Activated naive CD8-positive, alpha-beta T cell (primary cell): Measurements from ENCODE around the gene NDUFB4.
"Not testable (repeated sequence)": the region's sequence is repeated elsewhere in the genome, so short reads cannot be mapped to it uniquely, and the experiment has no call there.

Source experiments
- H3K27ac Mint-ChIP-seq: one replicate; pipeline ENCODE4 v1.8.0; 2021; ENCODE audit warnings: mixed read lengths
- H3K27me3 Mint-ChIP-seq: one replicate; pipeline ENCODE4 v1.8.0; 2021; ENCODE audit warnings: mixed read lengths
- H3K36me3 Mint-ChIP-seq: one replicate; pipeline ENCODE4 v1.8.0; 2021; ENCODE audit warnings: mixed read lengths
- H3K4me1 Mint-ChIP-seq: one replicate; pipeline ENCODE4 v1.8.0; 2021; ENCODE audit warnings: low read depth, mixed read lengths
- H3K4me3 Mint-ChIP-seq: one replicate; pipeline ENCODE4 v1.8.0; 2021; ENCODE audit warnings: mild to moderate bottlenecking, mixed read lengths
- H3K9me3 Mint-ChIP-seq: one replicate; pipeline ENCODE4 v1.8.0; 2021; ENCODE audit warnings: low read depth, mixed read lengths

The NDUFB4 gene

GRCh38 chr3:120604784-120605183 is 8.6 kb downstream of the NDUFB4 start:
- Mint-ChIP-seq H3K4me3 (no peak overlapping the region), H3K4me1 (peaks cover 8% of the 10 kb centered on the region), H3K27me3 (no peaks in the 10 kb centered on the region), H3K36me3 (peaks cover 4% of the 10 kb centered on the region), H3K9me3 (no peaks in the 10 kb centered on the region), H3K27ac (no peak overlapping the region)

DNA sequence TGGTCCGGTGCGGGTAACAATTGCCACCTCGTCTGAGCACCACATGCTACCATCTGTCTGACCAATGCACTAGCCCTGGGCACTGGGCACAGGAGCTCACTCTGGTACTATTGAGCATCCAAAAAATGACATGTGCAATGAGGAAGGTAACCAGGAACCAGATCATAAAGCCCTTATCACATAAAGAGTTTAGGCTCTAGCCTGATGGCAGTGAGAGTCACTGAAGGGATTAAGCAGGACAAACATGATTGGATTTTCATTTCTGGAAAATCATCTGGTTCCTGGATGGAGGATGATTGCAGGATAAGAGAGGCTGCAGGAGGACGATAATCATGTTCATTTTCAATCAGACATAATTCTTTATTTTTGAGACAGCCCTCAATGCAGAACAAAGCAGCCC is 12.4 kb downstream of the NDUFB4 start:
- no peak overlapping the region for H3K4me3 Mint-ChIP-seq
- H3K36me3 Mint-ChIP-seq: peaks cover 3% of the 10 kb centered on the region
- no peak overlapping the region for H3K27ac Mint-ChIP-seq
- H3K9me3 Mint-ChIP-seq: no peaks in the 10 kb centered on the region
- H3K27me3 Mint-ChIP-seq: no peaks in the 10 kb centered on the region
- H3K4me1 Mint-ChIP-seq: no peaks in the 10 kb centered on the region

GRCh38 chr3:120614765-120615164 is 18.6 kb downstream of the NDUFB4 start:
- no peak overlapping the region for H3K4me3 Mint-ChIP-seq
- H3K27ac Mint-ChIP-seq: no peak overlapping the region
- no peaks in the 10 kb centered on the region for H3K27me3 Mint-ChIP-seq
- no peaks in the 10 kb centered on the region for H3K9me3 Mint-ChIP-seq
- H3K36me3 Mint-ChIP-seq: peaks cover 3% of the 10 kb centered on the region
- H3K4me1 Mint-ChIP-seq: no peaks in the 10 kb centered on the region

DNA sequence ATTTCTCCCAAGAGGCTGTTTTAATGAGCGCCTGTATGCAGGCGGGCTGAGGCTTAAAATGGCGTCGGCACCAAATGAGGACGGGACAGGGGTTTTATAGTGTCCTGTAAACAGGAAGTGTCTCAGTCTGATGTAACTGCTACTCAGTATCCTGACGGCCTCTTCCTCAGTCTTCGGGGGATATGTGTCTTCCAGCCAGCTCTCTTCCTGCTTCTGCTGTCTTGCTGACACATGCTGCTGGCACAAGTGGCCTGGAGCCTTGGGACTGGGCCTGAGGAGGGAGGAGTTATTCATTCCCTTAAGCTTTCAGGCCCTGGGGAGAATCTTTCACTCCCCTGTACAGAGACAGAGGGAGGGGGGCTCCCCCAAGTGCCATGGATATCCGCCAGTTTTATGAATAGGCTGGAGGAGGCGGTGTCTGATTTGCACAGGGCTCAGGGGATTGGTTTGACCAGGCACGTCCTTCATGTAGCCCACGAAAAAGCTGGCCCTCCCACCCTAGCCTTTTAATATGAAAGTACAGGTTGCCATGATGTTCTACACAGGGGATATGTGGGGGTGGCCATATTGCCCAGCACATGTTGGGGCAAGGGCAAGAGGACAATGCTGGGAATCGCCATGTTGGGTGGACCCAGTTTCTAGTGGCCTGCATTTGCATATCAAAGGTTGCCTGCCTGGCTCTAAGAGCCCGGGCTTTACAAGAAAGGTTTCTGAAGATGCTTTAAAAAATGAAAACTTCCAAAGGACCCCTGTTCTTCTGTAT is 19.9 kb downstream of the NDUFB4 start:
- no peaks in the 10 kb centered on the region for H3K9me3 Mint-ChIP-seq
- H3K4me3 Mint-ChIP-seq: no peak overlapping the region
- no peaks in the 10 kb centered on the region for H3K27me3 Mint-ChIP-seq
- H3K4me1 Mint-ChIP-seq: no peaks in the 10 kb centered on the region
- H3K36me3 Mint-ChIP-seq: no peaks in the 10 kb centered on the region
- no peak overlapping the region for H3K27ac Mint-ChIP-seq

DNA sequence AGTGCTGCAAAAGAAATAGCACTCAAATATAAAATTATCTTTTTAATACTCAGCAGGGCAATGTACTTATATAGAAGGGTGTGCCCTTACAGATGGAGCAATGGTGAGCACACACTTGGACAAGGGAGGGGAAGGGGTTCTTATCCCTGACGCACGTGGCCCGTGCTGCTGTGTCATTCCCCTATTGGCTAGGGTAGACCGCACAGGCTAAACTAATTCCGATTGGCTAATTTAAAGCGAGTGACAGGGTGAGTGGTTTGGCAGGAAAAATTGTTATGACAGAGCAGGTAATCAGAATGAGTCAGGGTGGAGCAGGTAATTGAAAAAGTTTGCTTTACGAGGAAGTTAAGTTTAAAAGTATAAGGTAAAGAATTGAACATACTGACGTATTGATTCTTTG is 20.6 kb downstream of the NDUFB4 start:
- not testable (repeated sequence) for H3K4me3 Mint-ChIP-seq, H3K9me3 Mint-ChIP-seq, H3K27me3 Mint-ChIP-seq, H3K36me3 Mint-ChIP-seq, H3K27ac Mint-ChIP-seq, H3K4me1 Mint-ChIP-seq

GRCh38 chr3:120622457-120622856 is 26.3 kb downstream of the NDUFB4 start:
- no peaks in the 10 kb centered on the region for H3K27me3 Mint-ChIP-seq
- H3K4me1 Mint-ChIP-seq: no peaks in the 10 kb centered on the region
- H3K36me3 Mint-ChIP-seq: peaks cover 7% of the 10 kb centered on the region
- H3K4me3 Mint-ChIP-seq: no peak overlapping the region
- peaks cover 9% of the 10 kb centered on the region for H3K9me3 Mint-ChIP-seq
- no peak overlapping the region for H3K27ac Mint-ChIP-seq

DNA sequence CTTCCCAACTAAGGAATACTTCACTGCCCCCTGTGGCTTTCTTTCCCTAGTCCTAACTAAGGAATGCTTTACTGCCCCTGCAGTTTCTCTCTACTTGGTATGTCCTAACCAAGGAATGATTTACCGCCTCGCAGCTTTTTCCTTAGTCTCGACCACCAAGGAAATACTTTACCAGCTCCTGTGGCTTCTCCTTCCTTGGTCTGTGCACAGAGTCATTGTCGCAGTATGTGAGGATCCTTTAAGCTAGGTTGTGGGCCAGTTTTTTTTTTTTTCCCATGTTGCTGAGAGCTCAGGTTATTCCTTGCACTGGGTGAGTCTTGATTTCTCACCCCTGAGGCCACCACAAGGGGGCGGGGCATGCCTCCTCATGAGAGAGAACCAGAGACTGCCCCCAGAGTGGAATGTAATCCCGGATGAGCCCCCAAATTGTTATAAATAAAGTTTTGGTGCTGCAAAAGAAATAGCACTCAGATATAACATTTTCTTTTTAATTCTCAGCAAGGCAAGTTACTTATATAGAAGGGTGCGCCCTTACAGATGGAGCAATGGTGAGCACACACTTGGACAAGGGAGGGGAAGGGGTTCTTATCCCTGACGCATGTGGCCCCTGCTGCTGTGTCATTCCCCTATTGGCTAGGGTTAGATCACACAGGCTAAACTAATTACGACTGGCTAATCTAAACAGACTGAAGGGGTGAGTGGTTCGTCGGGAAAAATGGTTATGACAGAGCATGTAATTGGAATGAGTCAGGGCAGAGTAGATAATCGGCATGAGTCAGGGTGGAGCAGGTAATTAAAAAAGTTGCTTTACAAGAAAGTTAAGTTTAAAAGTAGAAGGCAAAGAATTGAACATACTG is 27.0 kb downstream of the NDUFB4 start:
- H3K27me3 Mint-ChIP-seq: no peaks in the 10 kb centered on the region
- no peak overlapping the region for H3K4me3 Mint-ChIP-seq
- peaks cover 9% of the 10 kb centered on the region for H3K36me3 Mint-ChIP-seq
- no peaks in the 10 kb centered on the region for H3K4me1 Mint-ChIP-seq
- peaks cover 9% of the 10 kb centered on the region for H3K9me3 Mint-ChIP-seq
- no peak overlapping the region for H3K27ac Mint-ChIP-seq

GRCh38 chr3:120623727-120624093 is 27.6 kb downstream of the NDUFB4 start:
- Mint-ChIP-seq H3K36me3 (peaks cover 10% of the 10 kb centered on the region), H3K27me3 (no peaks in the 10 kb centered on the region), H3K4me3 (no peak overlapping the region), H3K9me3 (peaks cover 9% of the 10 kb centered on the region), H3K4me1 (no peaks in the 10 kb centered on the region), H3K27ac (no peak overlapping the region)

DNA sequence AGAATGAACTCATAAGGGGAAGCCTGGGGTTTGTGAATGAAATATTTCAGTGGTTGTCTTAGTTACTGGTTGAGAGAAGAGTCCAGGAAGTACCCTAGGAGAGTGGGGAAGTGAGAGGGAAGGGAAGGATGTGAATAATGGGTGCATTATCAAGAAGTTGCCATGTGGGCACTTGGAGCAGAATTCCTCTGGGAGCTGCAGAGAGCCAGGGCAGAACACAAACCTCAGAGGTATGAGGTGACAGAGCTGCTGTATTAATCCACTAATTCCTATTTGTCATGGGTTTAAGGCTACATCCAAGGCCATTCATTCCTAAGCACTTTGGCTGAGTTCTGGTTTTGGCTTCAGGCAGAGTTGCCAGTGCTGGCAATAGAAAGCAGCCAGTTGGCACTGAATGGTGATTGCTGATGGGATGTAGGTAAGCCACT is 29.0 kb downstream of the NDUFB4 start:
- Mint-ChIP-seq H3K36me3 (peaks cover 15% of the 10 kb centered on the region), H3K27ac (no peak overlapping the region), H3K4me1 (no peaks in the 10 kb centered on the region), H3K9me3 (peaks cover 9% of the 10 kb centered on the region), H3K27me3 (no peaks in the 10 kb centered on the region), H3K4me3 (no peak overlapping the region)

DNA sequence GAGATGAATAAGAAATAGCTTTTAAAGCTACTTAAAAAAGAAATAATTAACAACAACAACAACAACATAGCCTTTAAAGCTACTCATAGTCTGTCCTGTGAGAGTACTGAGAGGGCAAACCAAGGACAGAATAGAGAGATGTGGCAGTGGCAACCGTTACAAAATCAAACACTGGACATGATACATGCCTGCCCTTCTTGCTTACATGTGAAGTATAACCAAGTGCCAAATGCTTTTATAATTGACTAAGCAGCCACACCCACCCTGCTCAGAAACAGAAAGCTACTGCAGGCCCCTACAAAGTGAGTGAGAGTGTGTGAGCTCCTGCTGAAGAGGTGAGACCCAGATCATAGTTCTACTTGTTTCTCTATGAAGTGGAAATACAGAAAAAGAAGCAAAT is 38.4 kb downstream of the NDUFB4 start:
- no peak overlapping the region for H3K27ac Mint-ChIP-seq
- H3K9me3 Mint-ChIP-seq: peaks cover 5% of the 10 kb centered on the region
- H3K4me3 Mint-ChIP-seq: no peak overlapping the region
- peaks cover under 1% of the 10 kb centered on the region for H3K4me1 Mint-ChIP-seq
- peaks cover 14% of the 10 kb centered on the region for H3K36me3 Mint-ChIP-seq
- H3K27me3 Mint-ChIP-seq: no peaks in the 10 kb centered on the region

- Mint-ChIP-seq H3K27ac (no peak overlapping the region), H3K27me3 (no peaks in the 10 kb centered on the region), H3K36me3 (peaks cover 7% of the 10 kb centered on the region), H3K4me3 (no peak overlapping the region), H3K4me1 (peaks cover 13% of the 10 kb centered on the region), H3K9me3 (peaks cover 5% of the 10 kb centered on the region)
These were observed 40.8 kb downstream of the NDUFB4 start for GRCh38 chr3:120636795-120637401.

DNA sequence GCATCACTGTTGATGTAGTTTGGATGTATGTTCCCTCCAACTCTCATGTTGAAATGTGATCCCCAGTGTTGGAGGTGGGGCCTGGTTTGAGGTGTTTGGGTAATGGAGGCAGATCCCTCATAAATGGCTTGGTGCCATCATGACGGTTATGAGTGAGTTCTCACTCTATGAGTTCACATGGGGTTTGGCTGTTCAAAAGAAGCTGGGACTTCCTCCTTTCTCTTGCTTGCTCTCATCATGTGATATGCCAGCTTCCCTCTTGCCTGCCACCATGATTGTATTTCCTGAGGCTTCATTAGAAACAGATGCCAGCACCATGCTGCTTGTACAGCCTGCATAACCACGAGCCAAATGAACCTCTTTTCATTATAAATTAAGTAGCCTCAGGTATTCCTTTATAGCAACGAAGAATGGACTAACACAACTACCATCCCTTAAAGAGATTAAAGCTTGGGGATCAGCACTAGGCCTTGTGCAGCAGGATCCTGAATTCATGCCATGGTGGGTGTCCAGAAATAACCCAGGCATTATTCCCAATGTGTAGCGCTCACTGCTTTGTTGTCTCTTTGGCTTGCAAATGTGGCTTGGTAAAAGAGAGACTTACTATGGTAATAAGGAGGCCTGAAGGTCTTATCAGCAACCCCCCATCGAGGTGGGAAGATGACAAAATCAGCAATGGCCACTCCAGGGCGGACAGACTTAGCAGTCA is 41.9 kb downstream of the NDUFB4 start:
- Mint-ChIP-seq H3K9me3 (peaks cover 5% of the 10 kb centered on the region), H3K27ac (no peak overlapping the region), H3K27me3 (no peaks in the 10 kb centered on the region)

DNA sequence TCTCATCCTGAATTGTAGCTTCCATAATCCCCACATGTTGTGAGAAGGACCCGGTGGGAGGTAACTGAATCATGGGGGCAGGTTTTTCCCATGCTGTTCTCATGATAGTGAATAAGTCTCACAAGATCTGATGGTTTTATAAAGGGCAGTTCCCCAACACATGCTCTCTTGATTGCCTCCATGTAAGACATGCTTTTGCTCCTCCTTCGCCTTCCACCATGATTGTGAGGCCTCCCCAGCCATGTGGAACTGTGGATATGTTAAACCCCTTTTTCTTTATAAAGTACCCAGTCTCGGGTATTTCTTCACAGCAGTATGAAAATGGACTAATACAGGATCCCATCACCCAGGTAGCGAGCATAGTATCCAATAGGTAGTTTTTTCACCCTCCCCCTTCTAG is 42.7 kb downstream of the NDUFB4 start:
- H3K4me1 Mint-ChIP-seq: peaks cover 13% of the 10 kb centered on the region
- not testable (repeated sequence) for H3K4me3 Mint-ChIP-seq, H3K9me3 Mint-ChIP-seq, H3K27ac Mint-ChIP-seq, H3K36me3 Mint-ChIP-seq, H3K27me3 Mint-ChIP-seq

More for the DNA sequence above, 41.9 kb downstream of the NDUFB4 start:
- peaks cover 7% of the 10 kb centered on the region for H3K36me3 Mint-ChIP-seq
- H3K4me3 Mint-ChIP-seq: no peak overlapping the region
- peaks cover 13% of the 10 kb centered on the region for H3K4me1 Mint-ChIP-seq

- peaks cover 13% of the 10 kb centered on the region for H3K4me1 Mint-ChIP-seq
- H3K4me3 Mint-ChIP-seq: no peak overlapping the region
- H3K27ac Mint-ChIP-seq: no peak overlapping the region
- no peaks in the 10 kb centered on the region for H3K27me3 Mint-ChIP-seq
- peaks cover 7% of the 10 kb centered on the region for H3K36me3 Mint-ChIP-seq
- H3K9me3 Mint-ChIP-seq: peaks cover 5% of the 10 kb centered on the region
These were observed 44.1 kb downstream of the NDUFB4 start for GRCh38 chr3:120640231-120640630.
